ENCODE measurements around the gene COLEC12. TPM values are rescaled to one million over a fixed set of nuclear protein-coding genes. Genes with fewer than 3 reads are reported as not detected.

COLEC12 gene
- total RNA-seq, 6 experiments from 2014 or later: 0.05 to 0.21 (median 0.15) TPM; not detected in 1

GRCh38 chr18:523561-523960 lies 23.1 kb upstream of the COLEC12 start:
- no peak for TF ChIP-seq CTCF (IDR thresholded peaks at IDR 0.05)
- H3K36me3 Mint-ChIP-seq (ENCODE audit: low read depth): no peaks in the 10 kb centered on the region
- DNase-seq: no peak
- H3K9me3 Mint-ChIP-seq: no peaks in the 10 kb centered on the region
- H3K27me3 Mint-ChIP-seq (ENCODE audit: insufficient read depth): peaks cover 20% of the 10 kb centered on the region
- H3K4me3 Mint-ChIP-seq: no peak overlapping the region
- H3K4me1 Mint-ChIP-seq (ENCODE audit: low read depth): peaks cover 42% of the 10 kb centered on the region
- H3K27ac Mint-ChIP-seq: no peak overlapping the region

- no peak for DNase-seq
- Mint-ChIP-seq H3K4me3 (no peak overlapping the region), H3K4me1 (ENCODE audit: low read depth) (peaks cover 24% of the 10 kb centered on the region), H3K27me3 (ENCODE audit: insufficient read depth) (peaks cover 14% of the 10 kb centered on the region), H3K27ac (no peak overlapping the region), H3K9me3 (peaks cover 4% of the 10 kb centered on the region; the same call in 1 of the 2 replicates), H3K36me3 (ENCODE audit: low read depth) (peaks cover 5% of the 10 kb centered on the region)
- TF ChIP-seq CTCF (IDR thresholded peaks at IDR 0.05): no peak
Observed at GRCh38 chr18:519019-519879, 18.7 kb upstream of the COLEC12 start.

GRCh38 chr18:518081-518480 lies 17.6 kb upstream of the COLEC12 start:
- H3K27ac Mint-ChIP-seq: no peak overlapping the region
- TF ChIP-seq CTCF (IDR thresholded peaks at IDR 0.05): no peak
- H3K4me1 Mint-ChIP-seq (ENCODE audit: low read depth): peaks cover 15% of the 10 kb centered on the region
- H3K9me3 Mint-ChIP-seq: peaks cover 4% of the 10 kb centered on the region; the same call in 1 of the 2 replicates
- H3K4me3 Mint-ChIP-seq: no peak overlapping the region
- DNase-seq: no peak
- peaks cover 15% of the 10 kb centered on the region for H3K27me3 Mint-ChIP-seq (ENCODE audit: insufficient read depth)
- peaks cover 5% of the 10 kb centered on the region for H3K36me3 Mint-ChIP-seq (ENCODE audit: low read depth)

- DNase-seq: no peak
Observed at GRCh38 chr18:515838-516237, 15.3 kb upstream of the COLEC12 start.

GRCh38 chr18:515156-515815 lies 14.8 kb upstream of the COLEC12 start:
- H3K4me1 Mint-ChIP-seq (ENCODE audit: low read depth): peaks cover 15% of the 10 kb centered on the region
- peaks cover 5% of the 10 kb centered on the region for H3K36me3 Mint-ChIP-seq (ENCODE audit: low read depth)
- H3K9me3 Mint-ChIP-seq: peaks cover 4% of the 10 kb centered on the region; the same call in 1 of the 2 replicates
- peaks cover 12% of the 10 kb centered on the region for H3K27me3 Mint-ChIP-seq (ENCODE audit: insufficient read depth)
- TF ChIP-seq CTCF (IDR thresholded peaks at IDR 0.05): no peak
- no peak overlapping the region for H3K4me3 Mint-ChIP-seq
- no peak for DNase-seq
- H3K27ac Mint-ChIP-seq: no peak overlapping the region

More at GRCh38 chr18:515838-516237, 15.3 kb upstream of the COLEC12 start:
- peaks cover 4% of the 10 kb centered on the region; the same call in 1 of the 2 replicates for H3K9me3 Mint-ChIP-seq
- H3K36me3 Mint-ChIP-seq (ENCODE audit: low read depth): peaks cover 5% of the 10 kb centered on the region
- no peak for TF ChIP-seq CTCF (IDR thresholded peaks at IDR 0.05)
- H3K27me3 Mint-ChIP-seq (ENCODE audit: insufficient read depth): peaks cover 13% of the 10 kb centered on the region
- H3K27ac Mint-ChIP-seq: no peak overlapping the region
- peaks cover 15% of the 10 kb centered on the region for H3K4me1 Mint-ChIP-seq (ENCODE audit: low read depth)
- no peak overlapping the region for H3K4me3 Mint-ChIP-seq
